Loucy (cell line): Measurements from ENCODE around the gene COL23A1.

Source experiments
- H2AFZ ChIP-seq: fragments of 200-600 bp; sonication (generic); 2 replicates; pipeline ENCODE4 v1.6.0; 2016; ENCODE audit warnings: antibody characterized with exemption, mild to moderate bottlenecking, low read length, moderate library complexity
- H3F3A ChIP-seq: fragments of 200-600 bp; 2 replicates; pipeline ENCODE4 v1.6.0; 2016; ENCODE audit warnings: antibody characterized with exemption, low read depth, mild to moderate bottlenecking
- H3K27me3 ChIP-seq: fragments of 200-600 bp; sonication (generic); 2 replicates; pipeline ENCODE4 v1.6.1; 2014; ENCODE audit warnings: low read length, mild to moderate bottlenecking; ENCODE audit not compliant: insufficient read depth, poor library complexity, severe bottlenecking
- H3K36me3 ChIP-seq: fragments of 200-600 bp; sonication (generic); 2 replicates; pipeline ENCODE4 v1.6.1; 2016; ENCODE audit warnings: low read length; ENCODE audit not compliant: insufficient read depth
- H3K4me1 ChIP-seq: fragments of 200-600 bp; sonication (generic); 2 replicates; pipeline ENCODE4 v1.5.1; 2014; ENCODE audit warnings: low read length, mild to moderate bottlenecking; ENCODE audit not compliant: insufficient read depth, poor library complexity, severe bottlenecking
- H3K4me2 ChIP-seq: fragments of 200-600 bp; sonication (generic); 2 replicates; pipeline ENCODE4 v1.6.0; 2014; ENCODE audit warnings: antibody characterized with exemption, low read length, low read depth, mild to moderate bottlenecking; ENCODE audit not compliant: poor library complexity, severe bottlenecking
- H3K4me3 ChIP-seq: fragments of 200-600 bp; sonication (generic); 2 replicates; pipeline ENCODE4 v1.5.1; 2014; ENCODE audit warnings: low read length, mild to moderate bottlenecking, mixed read lengths; ENCODE audit not compliant: poor library complexity, severe bottlenecking
- H3K79me2 ChIP-seq: fragments of 200-600 bp; sonication (generic); 2 replicates; pipeline ENCODE4 v1.6.1; 2014; ENCODE audit warnings: low read length; ENCODE audit not compliant: insufficient read depth
- H3K9ac ChIP-seq: fragments of 200-600 bp; sonication (generic); 2 replicates; pipeline ENCODE4 v1.6.0; 2014; ENCODE audit warnings: mild to moderate bottlenecking, low read depth, low read length, moderate library complexity; ENCODE audit not compliant: poor library complexity, severe bottlenecking
- H3K9me2 ChIP-seq: fragments of 200-600 bp; sonication (generic); replicated peaks from 2 replicates; pipeline ENCODE4 v1.6.1; 2016; ENCODE audit warnings: low read depth, low read length, mixed read lengths
- H3K9me3 ChIP-seq: fragments of 200-600 bp; sonication (generic); 2 replicates; pipeline ENCODE4 v1.6.1; 2014; ENCODE audit warnings: mild to moderate bottlenecking, antibody characterized with exemption, low read length, low read depth; ENCODE audit not compliant: insufficient read depth
- H4K20me1 ChIP-seq: fragments of 200-600 bp; sonication (generic); 2 replicates; pipeline ENCODE4 v1.6.0; 2014; ENCODE audit warnings: antibody characterized with exemption, low read length, mild to moderate bottlenecking; ENCODE audit not compliant: insufficient read depth, poor library complexity, severe bottlenecking
- CTCF ChIP-seq: fragments of 200-600 bp; sonication (generic); conservative IDR thresholded peaks from 2 replicates; pipeline ENCODE4 v1.5.1; 2014; ENCODE audit warnings: mild to moderate bottlenecking, antibody characterized with exemption, low read length
- EZH2phosphoT487 ChIP-seq: fragments of 200-600 bp; IDR thresholded peaks from 2 replicates; pipeline ENCODE4 v1.6.1; 2018; ENCODE audit warnings: antibody characterized with exemption, mild to moderate bottlenecking, moderate library complexity, borderline replicate concordance

Gene COL23A1

GRCh38 chr5:178384816-178385495 is 205.2 kb downstream of the COL23A1 start:
- Histone ChIP-seq H3K9me2 (no peaks in the 10 kb centered on the region), H3K4me2 (no peak overlapping the region), H3K79me2 (no peaks in the 10 kb centered on the region), H3K4me1 (no peaks in the 10 kb centered on the region), H2AFZ (no peak overlapping the region), H3K9me3 (no peaks in the 10 kb centered on the region), H3K36me3 (no peaks in the 10 kb centered on the region), H3K9ac (no peak overlapping the region), H3K4me3 (no peak overlapping the region), H3F3A (no peaks in the 10 kb centered on the region), H3K27me3 (no peaks in the 10 kb centered on the region), H4K20me1 (no peaks in the 10 kb centered on the region)
- no peak for TF ChIP-seq CTCF
- no peak for TF ChIP-seq EZH2phosphoT487

GRCh38 chr5:178383919-178384815 is 206.0 kb downstream of the COL23A1 start:
- Histone ChIP-seq H4K20me1 (no peaks in the 10 kb centered on the region), H3F3A (no peaks in the 10 kb centered on the region), H3K9me2 (no peaks in the 10 kb centered on the region), H3K36me3 (no peaks in the 10 kb centered on the region), H2AFZ (no peak overlapping the region), H3K4me2 (no peak overlapping the region), H3K9ac (no peak overlapping the region), H3K9me3 (no peaks in the 10 kb centered on the region), H3K79me2 (no peaks in the 10 kb centered on the region), H3K27me3 (no peaks in the 10 kb centered on the region), H3K4me3 (no peak overlapping the region), H3K4me1 (no peaks in the 10 kb centered on the region)
- no peak for TF ChIP-seq EZH2phosphoT487
- TF ChIP-seq CTCF: no peak

- Histone ChIP-seq H3K4me2 (no peak overlapping the region), H3K79me2 (no peaks in the 10 kb centered on the region), H3K9me2 (no peaks in the 10 kb centered on the region), H3K9ac (no peak overlapping the region), H4K20me1 (no peaks in the 10 kb centered on the region), H3K27me3 (no peaks in the 10 kb centered on the region), H3K9me3 (no peaks in the 10 kb centered on the region), H2AFZ (no peak overlapping the region), H3K4me1 (no peaks in the 10 kb centered on the region), H3F3A (no peaks in the 10 kb centered on the region), H3K36me3 (no peaks in the 10 kb centered on the region), H3K4me3 (no peak overlapping the region)
- TF ChIP-seq CTCF: no peak
- TF ChIP-seq EZH2phosphoT487: no peak
Observed at GRCh38 chr5:178383301-178383918, 206.8 kb downstream of the COL23A1 start.
